ENCODE results near the gene LAPTM5.

LAPTM5 gene

DNA sequence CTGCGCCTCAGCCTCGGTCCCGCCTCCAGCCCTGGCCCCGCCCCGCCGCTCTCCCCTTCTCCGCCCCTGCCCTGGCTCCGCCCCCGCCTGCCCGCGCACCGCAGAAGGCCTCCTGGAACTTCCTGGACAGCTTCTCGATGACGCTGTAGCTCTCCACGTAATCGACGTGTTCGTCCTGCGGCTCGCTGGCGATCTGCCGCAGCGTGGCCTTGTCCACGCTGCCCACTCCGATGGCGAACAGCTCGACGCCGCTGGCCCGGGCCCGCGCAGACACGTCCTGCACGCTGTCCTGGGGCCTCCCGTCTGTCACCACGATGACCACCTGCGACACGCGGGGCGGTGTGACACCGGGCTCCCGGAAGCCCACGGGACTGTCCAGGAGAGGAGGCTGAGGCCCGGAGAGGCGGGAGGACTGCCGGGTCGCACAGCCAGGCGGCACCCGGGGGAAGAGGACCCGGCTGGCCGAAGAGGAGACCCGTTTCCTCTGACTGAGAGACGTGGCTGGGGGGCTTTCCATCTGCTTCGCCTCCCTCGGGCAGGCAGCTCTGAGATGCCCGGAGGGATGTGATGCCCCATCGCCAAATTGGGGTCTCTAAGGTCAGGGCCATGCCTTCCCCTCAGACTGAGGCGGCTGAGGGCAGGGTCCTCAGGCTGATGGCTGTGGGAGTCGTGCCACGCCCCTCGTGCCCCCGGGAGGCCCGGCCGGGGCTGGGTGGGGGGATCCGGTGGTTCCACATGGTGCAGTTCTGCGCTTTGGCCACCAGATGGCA is 38.8 kb downstream of the LAPTM5 start:
- FAIRE-seq: peak; percentile 85
- peak; percentile 97 for DNase-seq (ENCODE audit: low spot score)

DNA sequence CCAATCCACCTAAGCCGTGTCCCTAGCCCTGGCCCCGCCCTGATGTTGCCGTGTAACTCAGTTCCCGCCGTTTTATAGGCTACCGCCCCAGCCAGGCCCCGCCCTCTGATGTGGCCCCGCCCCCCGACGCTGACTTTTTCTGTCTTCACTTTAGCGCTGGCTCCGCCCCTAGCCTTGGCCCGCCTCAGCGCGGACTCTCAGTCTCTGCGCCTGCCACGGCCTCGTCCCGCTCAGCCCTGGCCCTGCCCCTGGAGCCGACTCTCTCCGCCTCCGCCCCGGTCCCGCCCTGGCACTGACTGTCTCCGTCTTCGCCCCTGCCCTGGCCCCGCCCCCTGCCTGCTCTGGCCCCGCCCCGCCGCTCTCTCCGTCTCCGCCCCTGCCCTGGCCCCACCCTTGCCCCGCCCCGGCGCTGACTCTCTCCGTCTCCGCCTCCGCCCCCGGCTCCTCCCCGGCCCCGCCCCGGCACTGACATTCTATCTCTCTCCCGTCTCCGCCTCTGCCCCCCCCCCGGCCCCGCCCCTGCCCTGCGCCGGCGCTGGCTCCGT is 39.4 kb downstream of the LAPTM5 start:
- FAIRE-seq (peak; percentile 35), DNase-seq (ENCODE audit: low spot score) (peak; percentile 96)

DNA sequence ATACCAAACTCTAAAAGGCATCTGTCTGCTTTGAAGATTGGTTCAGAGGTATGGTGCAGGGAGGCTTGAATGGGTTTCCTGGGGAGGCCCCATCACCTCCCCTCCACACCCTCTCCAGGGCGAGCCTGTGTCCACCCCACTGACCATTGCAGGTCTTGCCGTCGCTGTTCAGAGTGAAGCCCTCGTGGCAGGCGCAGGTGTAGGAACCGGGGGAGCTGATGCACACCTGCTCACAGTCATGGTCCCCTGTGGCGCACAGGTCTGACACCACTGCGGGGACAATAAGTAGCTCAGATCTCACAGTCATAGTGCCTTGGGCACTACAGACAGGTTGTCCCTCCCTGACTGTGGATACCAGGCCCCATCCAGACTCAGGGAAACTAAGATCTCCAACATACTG is 40.9 kb downstream of the LAPTM5 start:
- no peak for FAIRE-seq
- DNase-seq (ENCODE audit: low spot score): no peak

DNA sequence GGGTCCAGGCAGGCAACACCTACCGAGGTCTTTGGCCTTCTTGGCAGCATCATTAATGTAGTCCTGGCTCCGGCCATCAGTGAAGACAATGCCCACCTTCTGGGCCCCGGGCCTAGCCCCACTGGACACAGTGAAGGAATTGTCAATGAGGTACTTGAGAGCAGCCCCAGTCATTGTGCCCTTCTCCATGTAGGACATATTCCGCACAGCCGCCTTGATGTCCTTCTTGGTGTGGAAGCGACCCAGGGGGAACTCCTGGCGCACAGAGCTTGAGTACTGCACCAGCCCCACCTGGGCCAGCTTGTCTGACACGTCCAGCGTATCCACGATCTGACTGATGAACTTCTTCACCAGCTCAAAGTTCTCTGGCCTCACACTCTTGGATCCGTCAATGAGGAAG is 41.7 kb downstream of the LAPTM5 start:
- no peak for FAIRE-seq
- no peak for DNase-seq (ENCODE audit: low spot score)

DNA sequence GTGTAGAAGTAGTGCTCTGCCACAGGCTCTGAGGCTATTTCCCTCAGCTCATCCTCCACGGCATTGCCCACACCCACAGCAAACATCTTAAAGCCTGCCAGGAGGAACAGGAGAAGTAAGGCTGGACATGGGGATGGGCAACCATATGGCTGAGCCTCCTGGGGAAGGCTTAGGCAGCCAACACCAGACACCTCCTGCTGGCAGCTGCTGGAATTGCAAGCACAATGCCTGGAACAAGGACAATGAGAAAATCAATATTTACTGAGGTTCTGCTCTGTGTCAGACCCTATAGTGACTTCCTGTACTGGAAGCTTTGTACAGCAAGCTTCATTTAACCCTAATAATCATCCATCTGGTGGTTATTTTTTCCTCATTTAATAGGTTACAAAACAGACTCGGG is 42.4 kb downstream of the LAPTM5 start:
- no peak for FAIRE-seq
- no peak for DNase-seq (ENCODE audit: low spot score)

DNA sequence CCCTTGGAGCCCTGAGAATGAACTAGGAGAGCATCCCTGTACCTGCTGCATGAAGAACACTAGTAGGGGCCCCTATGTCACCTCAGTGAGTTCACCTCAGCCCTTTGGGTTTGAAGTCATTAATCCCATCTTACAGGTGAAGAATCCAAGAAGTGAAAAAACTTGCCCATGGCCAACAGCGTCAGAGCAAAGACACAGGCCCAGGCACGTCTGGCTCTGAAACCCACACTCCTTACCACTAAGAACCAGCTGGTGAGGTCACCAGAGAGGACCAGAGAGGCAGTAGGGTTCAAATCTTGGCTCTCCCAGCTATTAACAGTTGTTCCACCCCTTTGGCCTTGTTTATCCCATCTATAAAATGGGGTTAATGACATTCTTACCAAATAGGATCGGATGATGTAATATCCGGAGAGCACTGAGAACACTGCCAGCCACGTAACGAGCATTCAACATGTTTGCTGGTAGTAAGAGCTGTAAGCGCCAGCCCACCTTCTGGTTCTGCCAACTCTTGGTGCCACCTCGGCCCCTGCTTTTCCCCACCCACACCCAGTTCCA is 43.0 kb downstream of the LAPTM5 start:
- DNase-seq (ENCODE audit: low spot score) (no peak), FAIRE-seq (no peak)

DNA sequence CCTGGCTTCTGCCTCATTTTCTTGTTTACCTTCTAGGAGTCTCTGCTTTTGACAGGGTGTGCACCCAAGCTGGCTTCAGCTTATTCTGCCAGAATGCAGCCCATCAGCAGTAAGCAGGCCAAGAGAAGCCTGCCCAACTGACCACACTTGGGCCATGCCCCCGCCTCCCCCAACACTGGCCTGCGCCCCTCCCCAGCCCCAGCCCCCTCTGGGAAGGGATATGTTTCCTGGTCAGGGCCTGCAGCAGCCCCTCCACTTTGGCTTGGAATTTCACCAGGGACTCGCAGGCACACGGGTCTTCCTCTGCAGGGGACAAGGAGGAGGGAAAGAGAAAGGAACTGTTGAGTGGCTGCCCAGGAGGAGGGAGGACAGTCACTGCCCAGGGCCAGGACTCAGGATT is 43.5 kb downstream of the LAPTM5 start:
- no peak for DNase-seq (ENCODE audit: low spot score)

DNA sequence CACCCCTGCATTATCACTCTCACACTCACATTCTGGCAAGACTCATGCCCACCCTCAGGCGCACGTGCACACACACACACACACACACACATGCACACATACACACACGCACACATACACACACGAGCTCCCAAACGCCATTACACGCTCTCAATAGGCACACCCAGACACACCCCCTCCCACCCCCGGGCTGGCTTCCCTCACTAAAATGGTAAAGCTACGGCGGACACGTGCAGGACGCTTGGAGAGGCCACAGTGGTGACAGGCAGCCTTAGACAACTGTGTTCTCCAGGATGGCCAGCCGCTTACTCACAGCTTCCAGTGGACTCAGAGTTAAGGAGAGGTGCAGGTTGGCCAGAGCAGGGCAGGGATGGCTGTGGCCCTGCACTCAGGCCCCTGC is 44.3 kb downstream of the LAPTM5 start:
- FAIRE-seq: peak; percentile 73
- DNase-seq (ENCODE audit: low spot score): no peak

More for the DNA sequence above, 43.5 kb downstream of the LAPTM5 start:
- no peak for FAIRE-seq

DNA sequence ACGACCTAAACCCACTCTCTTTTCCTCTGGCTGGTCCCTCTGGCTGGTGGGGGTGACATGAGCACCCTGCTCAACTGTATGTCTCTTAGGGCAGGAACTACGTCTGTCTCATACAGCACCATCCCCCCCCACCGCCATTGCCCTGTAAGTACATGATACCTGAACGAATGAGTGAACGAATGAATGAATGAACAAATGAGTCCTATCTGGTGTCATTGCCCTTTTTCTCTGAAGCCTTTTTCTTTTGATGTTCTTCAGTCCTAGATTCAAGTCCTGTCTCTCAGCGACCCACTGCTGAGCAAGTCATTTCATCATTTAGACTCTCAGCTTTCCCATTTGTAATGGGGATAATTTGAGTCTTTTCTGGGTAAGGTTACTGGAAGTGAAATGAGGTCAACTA is 45.0 kb downstream of the LAPTM5 start:
- DNase-seq (ENCODE audit: low spot score) (no peak), FAIRE-seq (no peak)

DNA sequence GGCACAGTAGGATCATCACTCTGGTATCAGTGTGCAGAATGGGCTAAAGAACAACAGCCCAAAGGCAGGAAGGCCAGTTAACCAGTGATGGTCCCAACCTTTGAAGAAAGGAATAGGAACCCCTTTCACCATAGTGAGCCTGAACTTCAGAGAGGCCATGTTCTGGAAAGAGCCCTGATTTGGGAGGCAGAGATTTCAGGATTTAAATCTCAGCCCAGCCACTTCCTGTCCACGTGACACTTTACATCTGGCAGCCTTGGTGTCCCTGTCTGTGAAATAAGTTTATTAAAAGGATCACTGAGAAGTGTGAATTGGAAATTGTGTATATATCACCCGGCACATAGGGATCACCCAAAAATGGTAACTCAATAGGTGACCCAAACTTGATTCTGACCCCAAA is 47.2 kb downstream of the LAPTM5 start:
- FAIRE-seq: no peak
- DNase-seq (ENCODE audit: low spot score): no peak

DNA sequence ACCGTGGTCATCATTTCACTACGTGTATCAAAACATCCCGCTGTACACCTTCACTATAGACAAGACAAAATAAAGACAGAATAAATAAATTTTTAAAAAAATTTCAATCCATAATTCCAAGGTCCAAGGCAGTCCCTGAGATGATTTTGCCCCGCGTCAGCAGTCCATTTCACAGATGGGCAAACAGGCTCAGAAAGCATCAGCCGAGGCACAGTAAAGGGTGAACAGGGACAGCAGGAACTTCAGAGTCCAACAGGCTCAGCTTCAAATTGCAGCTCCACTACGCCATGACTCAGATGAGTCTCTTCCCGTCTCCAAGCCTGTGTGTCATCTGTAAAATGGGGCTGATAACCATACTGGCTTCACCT is 49.2 kb downstream of the LAPTM5 start:
- FAIRE-seq: no peak
- no peak for DNase-seq (ENCODE audit: low spot score)

DNA sequence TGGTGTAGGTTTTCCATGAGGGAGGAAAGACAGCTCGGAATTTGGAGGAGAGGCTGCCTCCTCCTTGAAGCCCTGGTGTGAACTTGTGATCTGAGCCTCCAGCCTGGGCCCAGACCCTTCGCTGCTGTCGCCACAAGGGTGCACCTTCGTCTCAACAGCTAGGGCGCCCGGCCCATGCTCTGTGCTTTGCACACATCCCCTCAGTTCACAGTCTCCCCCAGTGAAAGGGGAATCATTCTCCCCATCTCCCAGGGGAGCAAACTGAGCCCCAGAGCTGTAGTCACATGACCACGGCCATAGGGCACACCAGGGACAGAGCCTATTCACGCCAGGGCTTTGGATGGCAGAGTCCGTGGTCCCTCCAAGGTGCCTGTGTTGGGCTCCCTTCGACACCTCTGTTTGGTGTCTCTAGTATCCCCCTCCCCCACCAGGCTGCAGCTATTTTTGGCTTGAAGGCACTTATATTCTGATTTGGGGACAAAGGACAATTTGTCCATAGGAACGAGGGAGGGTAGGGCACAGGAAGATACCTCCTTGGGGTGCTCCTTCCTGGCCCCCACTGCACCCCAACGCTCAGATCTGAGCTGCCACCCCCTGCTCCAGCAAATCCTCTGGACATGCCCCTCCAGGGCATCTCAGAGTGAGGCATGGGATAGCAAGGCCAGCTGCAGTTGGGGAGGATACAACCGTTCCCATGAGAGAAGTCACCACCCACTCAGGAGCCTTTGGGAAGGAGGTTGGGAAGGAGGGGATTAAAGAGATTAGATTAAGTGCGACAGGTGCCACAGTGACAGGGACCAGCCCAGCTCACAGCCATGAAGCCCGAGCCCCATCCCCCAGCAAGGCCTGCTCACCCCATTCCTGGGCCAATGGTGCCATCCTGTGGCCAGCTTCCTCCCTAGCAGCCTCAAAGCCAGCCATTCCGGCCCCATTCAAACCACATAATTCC is 49.9 kb downstream of the LAPTM5 start:
- DNase-seq (ENCODE audit: low spot score): peak; percentile 83

DNA sequence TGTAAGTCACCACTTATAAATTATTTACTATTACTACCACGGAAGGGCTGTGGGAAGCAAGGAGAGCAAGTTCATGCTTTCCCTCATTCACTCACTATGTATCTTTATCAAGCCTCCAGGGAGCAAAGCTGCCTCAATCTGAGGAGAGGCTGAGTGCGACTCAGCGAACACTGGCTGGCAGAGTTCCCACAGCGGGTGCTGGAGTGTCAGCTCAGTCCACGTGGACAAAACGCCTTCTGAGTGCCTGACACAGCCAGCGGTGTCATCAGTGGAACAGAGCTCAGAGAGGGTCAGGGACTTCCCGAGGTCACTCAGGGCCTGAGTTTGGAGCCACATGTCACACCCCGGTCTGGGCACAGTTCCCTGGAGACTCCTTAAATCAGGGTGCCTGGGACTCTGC is 51.0 kb downstream of the LAPTM5 start:
- DNase-seq (ENCODE audit: low spot score) (no peak), FAIRE-seq (no peak)

More for the DNA sequence above, 49.9 kb downstream of the LAPTM5 start:
- peak; percentile 61 for FAIRE-seq

DNA sequence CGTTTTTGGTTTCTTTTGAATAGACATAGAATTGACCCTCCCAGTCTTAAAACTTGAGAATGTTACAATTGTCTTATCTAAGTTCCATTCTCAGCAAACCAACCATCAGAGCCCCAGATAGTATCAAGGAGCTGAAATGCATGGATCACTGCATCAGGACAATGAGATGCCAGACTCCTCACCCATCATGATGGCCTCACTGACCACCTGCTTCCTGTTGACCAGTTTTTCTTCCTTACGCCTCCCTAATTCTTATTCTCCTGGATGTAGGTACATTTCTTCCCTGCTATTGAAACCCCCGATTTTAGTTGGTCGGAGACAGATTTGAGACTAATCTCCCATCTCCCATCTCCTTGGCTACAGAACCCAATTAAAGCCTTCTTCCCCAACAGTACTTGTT is 51.9 kb downstream of the LAPTM5 start:
- FAIRE-seq (no peak), DNase-seq (ENCODE audit: low spot score) (no peak)

DNA sequence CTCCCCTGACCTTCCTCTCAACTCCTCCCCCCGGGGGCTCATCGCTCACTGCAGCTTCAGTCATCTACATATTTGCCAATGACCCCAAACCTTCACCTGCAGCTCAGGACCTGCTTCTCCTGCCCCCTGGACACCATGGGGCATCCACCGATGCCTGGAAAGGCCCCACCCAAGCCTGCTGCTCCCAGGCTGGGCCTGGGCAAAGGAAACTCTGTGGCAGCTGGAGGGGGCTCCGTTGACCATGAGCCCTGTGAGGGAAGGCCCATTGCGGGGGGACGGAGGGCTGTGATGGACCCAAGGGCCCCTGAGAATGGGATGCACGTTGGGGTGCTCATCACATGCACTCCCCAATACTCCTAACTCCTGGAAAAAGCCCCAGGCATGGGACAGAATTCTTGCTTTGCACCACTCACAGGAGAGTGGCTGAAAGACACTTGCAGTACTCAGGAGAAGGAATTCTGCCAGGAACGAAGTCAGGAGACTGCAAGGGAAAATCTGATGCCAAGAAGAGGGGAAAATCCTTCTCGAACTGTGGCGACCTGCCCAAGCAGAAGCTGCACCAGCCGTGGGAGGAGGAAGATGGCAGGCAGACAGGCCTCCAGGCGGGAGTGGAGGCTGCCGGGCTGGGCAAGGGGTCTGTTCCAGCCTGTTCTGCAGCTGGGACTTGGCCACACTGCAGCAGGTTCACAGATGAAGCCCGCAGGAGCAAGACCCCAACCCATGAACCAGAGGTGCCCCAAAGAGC is 52.6 kb downstream of the LAPTM5 start:
- FAIRE-seq (no peak), DNase-seq (ENCODE audit: low spot score) (no peak)

DNA sequence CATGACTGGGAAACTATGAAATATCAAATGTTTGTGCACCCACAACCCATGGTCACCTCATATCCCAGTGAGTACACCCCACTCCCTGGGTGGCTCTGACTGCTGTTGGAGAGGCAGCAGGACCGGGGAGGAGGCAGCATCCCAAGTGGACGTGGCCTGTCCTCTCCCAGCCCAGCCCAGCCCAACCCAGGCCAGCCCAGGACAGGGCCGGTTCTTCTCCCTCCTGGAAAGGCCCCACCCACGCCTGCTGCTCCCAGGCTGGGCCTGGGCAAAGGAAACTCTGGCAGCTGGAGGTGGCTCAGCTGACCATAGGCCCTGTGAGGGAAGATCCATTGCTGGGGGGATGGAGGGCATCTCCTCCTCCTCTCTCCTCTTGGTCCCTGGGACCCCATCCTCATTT is 53.3 kb downstream of the LAPTM5 start:
- no peak for DNase-seq (ENCODE audit: low spot score)

DNA sequence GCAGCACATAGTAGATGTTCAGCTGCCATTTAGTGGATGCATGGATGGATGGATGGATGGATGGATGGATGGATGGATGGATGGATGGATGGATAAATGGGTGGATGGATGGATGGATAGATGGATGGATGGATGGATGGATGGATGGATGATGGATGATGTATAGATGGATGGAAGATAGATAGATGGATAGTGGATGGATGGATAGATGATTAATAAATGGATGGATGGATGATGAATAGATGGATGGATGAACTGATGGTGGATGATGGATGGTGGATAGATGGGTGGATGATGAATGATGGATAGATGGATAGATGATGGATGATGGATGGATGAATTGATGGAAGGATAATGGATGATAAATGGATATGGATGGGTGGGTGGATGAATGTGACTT is 54.8 kb downstream of the LAPTM5 start:
- DNase-seq (ENCODE audit: low spot score) (no peak), FAIRE-seq (no peak)

More for the DNA sequence above, 53.3 kb downstream of the LAPTM5 start:
- FAIRE-seq: no peak

DNA sequence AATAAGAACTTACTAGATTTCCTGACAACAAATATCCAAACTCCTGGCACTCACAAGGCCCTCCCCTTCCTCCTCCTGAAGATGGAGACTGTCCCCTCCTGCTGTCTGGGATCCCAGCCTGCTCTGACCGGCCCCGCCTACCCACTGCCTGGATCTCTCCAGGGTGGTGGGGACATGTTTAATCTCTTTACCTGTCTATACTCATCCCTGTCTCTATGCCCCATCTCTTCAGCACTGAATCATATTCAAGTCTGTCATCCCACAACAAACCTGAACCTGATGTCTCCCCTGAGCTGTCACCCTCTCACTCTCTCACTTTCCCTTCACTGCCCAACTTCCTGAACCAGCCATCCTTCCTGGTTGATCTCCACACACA is 56.3 kb downstream of the LAPTM5 start:
- DNase-seq (ENCODE audit: low spot score): no peak
- FAIRE-seq: no peak

DNA sequence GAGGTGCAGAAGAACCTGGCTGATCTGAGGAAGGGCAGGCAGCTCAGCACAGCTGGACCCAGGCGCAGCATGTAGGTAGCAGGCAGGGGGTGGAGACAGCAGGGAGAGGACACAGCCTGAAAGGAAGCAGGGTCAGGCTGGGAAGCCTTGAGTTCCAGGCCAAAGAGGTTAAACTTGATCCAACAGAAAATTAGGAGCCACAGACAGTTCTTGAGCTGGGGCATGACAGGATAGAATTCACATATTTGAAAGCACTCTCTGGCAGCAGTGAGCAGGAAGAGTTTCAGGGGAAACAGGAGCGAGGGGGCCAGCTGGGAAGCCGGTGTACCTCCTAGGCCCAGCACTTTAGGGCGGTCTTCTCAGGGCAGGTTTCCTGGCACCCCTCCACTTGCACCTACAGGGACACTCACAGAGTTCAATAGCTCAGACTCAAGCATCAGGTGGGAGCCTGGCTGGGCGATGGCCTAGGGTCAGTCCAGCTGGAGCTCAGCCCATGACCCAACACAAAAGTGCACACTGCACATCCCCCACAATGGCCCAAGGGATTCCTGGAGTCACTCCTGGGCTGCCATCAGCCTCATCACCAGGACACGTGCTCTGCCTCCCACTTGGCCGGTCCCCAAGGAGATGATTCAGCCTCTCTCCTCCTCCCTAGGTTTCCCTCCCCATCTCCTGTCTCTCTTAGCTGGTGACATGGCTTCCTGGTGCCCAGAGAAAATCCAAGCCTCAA is 56.9 kb downstream of the LAPTM5 start:
- peak; percentile 80 for FAIRE-seq

DNA sequence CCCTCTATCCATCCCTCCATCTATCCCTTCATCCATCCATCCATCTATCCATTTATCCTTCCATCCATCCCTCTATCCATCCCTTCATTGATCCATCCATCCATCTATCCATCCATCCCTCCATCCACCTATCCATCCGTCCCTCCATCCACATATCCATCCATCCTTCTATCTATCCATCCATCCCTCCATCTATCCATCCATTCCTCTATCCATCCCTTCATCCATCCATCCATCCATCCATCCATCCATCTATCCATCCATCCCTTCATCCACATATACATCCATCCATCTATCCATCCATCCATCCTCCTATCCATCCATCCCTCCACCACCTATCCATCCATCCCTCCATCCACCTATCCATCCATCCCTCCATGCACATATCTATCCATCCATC is 57.8 kb downstream of the LAPTM5 start:
- FAIRE-seq: peak; percentile 32
- DNase-seq (ENCODE audit: low spot score): no peak

More for the DNA sequence above, 56.9 kb downstream of the LAPTM5 start:
- DNase-seq (ENCODE audit: low spot score): peak; percentile 86
